HG02943 (cell line): ENCODE results near the gene MAGT1.
"Not testable (repeated sequence)": the region's sequence is repeated elsewhere in the genome, so short reads cannot be mapped to it uniquely, and the experiment has no call there.

Experiments used
- ATAC-seq: cut with Tn5 transposase; IDR thresholded peaks from one replicate; pipeline ENCODE4 v1.9.1; 2021; ENCODE audit warnings: mild to moderate bottlenecking, low read depth, moderate library complexity; ENCODE audit not compliant: unreplicated experiment

Gene MAGT1

GRCh38 chrX:77894921-77895886 is at the start of gene MAGT1:
TSS of gene MAGT1 (minus strand) at chrX:77895435. CDS start at chrX:77895410, 25 bp downstream.
- peak; percentile 87 for ATAC-seq

GRCh38 chrX:77945031-77945430 is 49.8 kb upstream of the MAGT1 start:
- not testable (repeated sequence) for ATAC-seq

- no peak for ATAC-seq
Measured at GRCh38 chrX:77938083-77938680, 42.9 kb upstream of the MAGT1 start.

GRCh38 chrX:77937291-77937690 is 42.1 kb upstream of the MAGT1 start:
- no peak for ATAC-seq

- no peak for ATAC-seq
Measured at GRCh38 chrX:77936299-77936698, 41.1 kb upstream of the MAGT1 start.

GRCh38 chrX:77935886-77936285 is 40.7 kb upstream of the MAGT1 start:
- no peak for ATAC-seq

GRCh38 chrX:77930581-77930980 is 35.3 kb upstream of the MAGT1 start:
- no peak for ATAC-seq

- ATAC-seq, result no peak
Measured at GRCh38 chrX:77925764-77926163, 30.5 kb upstream of the MAGT1 start.

- no peak for ATAC-seq
Measured at GRCh38 chrX:77924320-77924859, 29.2 kb upstream of the MAGT1 start.

- no peak for ATAC-seq
Measured at GRCh38 chrX:77922787-77923186, 27.6 kb upstream of the MAGT1 start.

GRCh38 chrX:77919370-77919769 is 24.1 kb upstream of the MAGT1 start:
- ATAC-seq, result not testable (repeated sequence)

- ATAC-seq, result no peak
Measured at GRCh38 chrX:77918568-77918967, 23.3 kb upstream of the MAGT1 start.

GRCh38 chrX:77917294-77917933 is 22.2 kb upstream of the MAGT1 start:
- ATAC-seq, result no peak

- ATAC-seq, result peak; percentile 97
Measured at GRCh38 chrX:77910108-77910840, 15.0 kb upstream of the MAGT1 start, which contains the start of gene ATP7A. TSS of gene ATP7A (plus strand) at chrX:77910693. CDS start at chrX:77971642, 60,949 bp downstream.

GRCh38 chrX:77901506-77901905 is 6.3 kb upstream of the MAGT1 start:
- ATAC-seq, result no peak

- ATAC-seq, result no peak
Measured at GRCh38 chrX:77900688-77901087, 5.5 kb upstream of the MAGT1 start.

GRCh38 chrX:77899081-77899828 is 4.0 kb upstream of the MAGT1 start, which contains the start of gene COX7B:
TSS of gene COX7B (plus strand) at chrX:77899468. CDS start at chrX:77899554, 86 bp downstream.
- ATAC-seq, result peak; percentile 63

GRCh38 chrX:77893713-77894112 is 1.5 kb downstream of the MAGT1 start:
- ATAC-seq, result no peak

GRCh38 chrX:77892887-77893286 is 2.3 kb downstream of the MAGT1 start:
- ATAC-seq, result no peak
